ENCODE results near the gene HOXB3.
A peak's percentile ranks its signal among the peaks of the same experiment; 100 is the strongest.

The HOXB3 gene

DNA sequence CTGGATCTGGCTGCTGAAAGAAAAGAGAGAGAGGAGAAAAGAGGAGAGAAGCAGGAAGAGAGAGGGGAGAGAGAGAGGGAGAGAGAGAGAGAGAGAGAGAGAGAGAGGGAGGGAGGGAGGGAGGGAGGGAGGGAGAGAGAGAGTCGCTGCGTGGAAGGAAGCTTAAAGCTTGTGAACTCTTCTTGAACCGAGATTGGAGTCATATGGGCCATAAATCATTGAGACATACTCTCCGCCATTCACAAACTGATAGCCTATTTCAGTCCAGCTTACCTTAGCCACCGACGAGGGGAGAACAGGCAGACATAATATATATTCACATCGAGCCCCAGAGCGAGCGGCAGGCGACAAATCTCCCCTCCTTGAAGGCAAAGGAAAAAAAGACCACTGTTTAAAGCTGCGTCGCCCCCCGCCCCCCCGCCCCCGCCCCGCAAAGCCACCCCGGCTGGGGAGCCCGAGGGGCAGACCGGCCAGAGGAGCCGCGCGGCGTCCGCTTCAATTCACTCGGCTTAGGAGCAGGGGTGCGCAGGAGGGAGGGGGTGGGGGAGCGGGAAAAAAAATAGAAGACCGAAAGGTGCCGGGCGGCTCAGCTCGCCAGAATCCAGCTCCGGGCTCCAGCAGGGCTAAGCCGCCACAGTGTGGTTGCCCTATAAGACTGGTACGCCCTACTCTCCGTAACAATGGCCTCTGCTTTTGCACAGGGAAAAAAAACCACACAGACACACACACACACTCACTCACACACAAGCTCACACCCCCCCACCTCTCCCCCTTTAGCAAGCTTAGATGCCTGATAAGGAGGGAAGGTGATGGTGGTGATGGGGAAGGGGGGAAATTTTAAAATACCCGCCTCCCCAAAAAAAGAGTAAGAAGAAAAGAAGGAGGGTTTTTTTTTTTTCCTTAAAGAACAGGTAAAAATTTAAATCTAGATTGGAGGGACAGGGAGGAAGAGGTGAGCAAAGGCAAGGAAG is 34.5 kb downstream of the HOXB3 start:
- peaks cover 87% of the 10 kb centered on the region for H3K27me3 Mint-ChIP-seq
- peaks cover 13% of the 10 kb centered on the region for H3K36me3 Mint-ChIP-seq
- H3K9me3 Mint-ChIP-seq, result no peaks in the 10 kb centered on the region
- no peak for DNase-seq
- peaks cover 13% of the 10 kb centered on the region for H3K4me1 Mint-ChIP-seq
- peak overlapping the region; percentile 33 for H3K27ac Mint-ChIP-seq
- peak overlapping the region; percentile 75 for H3K4me3 Mint-ChIP-seq
- CTCF ChIA-PET, result interaction anchor here (0.6 to 1.8 kb wide), 2 partner anchors 63 to 248 kb away, joined by 4 read pairs; no protein-coding TSS in a partner anchor

DNA sequence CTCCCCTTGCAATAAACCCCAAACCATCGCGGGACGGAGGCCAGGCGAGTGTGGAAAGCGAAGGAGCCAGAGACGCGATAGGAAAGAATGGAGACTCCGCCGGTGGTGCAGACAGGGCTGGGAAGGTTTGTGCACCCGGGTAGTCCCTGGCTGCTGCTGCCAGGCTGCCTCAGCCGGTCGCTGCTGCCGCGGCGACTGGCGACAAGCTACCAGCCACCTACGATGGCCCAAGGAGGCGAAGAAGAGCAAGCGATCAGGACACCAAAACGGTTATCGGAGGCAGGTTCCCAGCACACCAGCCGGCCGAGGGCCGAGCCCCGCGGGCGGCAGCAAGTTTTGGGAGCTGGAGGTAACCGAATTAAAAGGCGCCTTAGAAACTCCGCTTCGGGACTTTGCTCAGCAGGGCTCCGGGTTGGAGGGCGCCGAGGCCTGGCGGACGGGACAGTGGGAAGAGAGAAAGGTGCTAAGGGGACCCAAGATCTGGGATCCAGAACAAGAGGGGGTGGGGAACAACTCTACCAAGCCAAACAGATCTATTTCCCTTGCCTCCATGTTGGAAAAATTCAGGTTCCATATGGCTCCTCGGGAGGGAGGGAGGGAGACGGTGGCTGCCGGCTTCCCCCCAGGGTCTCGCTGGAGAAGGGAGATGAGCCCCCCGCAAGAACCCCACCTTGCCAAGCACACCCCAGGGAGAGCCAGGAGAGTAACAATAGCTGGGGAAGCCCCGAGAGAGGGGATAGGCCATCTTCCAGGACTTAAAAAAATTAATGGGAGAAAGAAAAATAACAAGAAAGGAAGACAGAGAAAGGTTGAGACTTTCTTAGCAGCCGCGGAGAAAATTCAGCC is 35.4 kb downstream of the HOXB3 start:
- CTCF ChIA-PET, result interaction anchor here (1.8 kb wide), 1 partner anchor 247 kb away, joined by 4 read pairs; no protein-coding TSS in a partner anchor
- Mint-ChIP-seq H3K36me3 (peaks cover 15% of the 10 kb centered on the region), H3K27ac (no peak overlapping the region), H3K4me3 (peak overlapping the region; percentile 75), H3K4me1 (peaks cover 14% of the 10 kb centered on the region), H3K27me3 (peaks cover 84% of the 10 kb centered on the region), H3K9me3 (no peaks in the 10 kb centered on the region)
- no peak for DNase-seq

DNA sequence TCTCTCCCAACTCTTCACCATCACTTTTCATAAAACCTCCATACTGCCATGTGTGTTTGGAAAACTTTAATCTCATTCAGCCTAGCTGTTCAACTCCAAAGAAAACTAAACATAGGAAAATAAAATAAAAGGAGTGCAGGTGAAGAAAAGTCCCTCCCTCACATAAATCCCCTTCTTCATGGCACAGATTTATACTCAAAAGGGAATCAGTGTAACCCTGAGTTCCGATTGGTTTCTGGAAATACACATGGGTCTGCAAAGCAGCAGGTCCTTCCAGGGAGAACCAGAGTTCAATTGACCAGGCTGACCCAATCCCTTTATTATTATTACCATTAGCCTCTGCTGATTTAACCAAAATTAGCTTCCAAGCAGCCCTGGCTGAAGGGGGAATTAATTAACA is 36.2 kb downstream of the HOXB3 start:
- H3K9me3 Mint-ChIP-seq, result no peaks in the 10 kb centered on the region
- H3K4me3 Mint-ChIP-seq, result no peak overlapping the region
- DNase-seq, result no peak
- CTCF ChIA-PET, result no interaction called here
- H3K27ac Mint-ChIP-seq, result no peak overlapping the region
- H3K27me3 Mint-ChIP-seq, result peaks cover 76% of the 10 kb centered on the region
- H3K4me1 Mint-ChIP-seq, result peaks cover 17% of the 10 kb centered on the region
- H3K36me3 Mint-ChIP-seq, result peaks cover 15% of the 10 kb centered on the region

DNA sequence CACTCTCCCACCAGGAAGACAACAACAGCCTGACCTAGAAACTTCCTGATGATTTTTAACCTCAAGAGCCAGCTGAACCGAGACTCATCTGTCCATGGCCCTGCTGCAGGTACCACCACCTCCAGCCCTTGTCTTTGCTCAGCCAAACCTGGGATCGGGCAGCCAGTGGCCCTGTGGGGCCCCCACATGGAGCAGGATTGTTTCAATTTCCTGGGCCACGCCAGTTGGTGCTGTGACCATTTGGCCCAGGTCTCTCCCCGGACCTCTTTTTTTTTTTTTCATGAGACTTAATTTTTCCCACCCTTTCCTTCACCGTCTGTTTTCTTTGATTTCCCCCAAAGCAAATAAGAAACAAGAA is 36.9 kb downstream of the HOXB3 start:
- DNase-seq, result no peak
- Mint-ChIP-seq H3K27me3 (peaks cover 69% of the 10 kb centered on the region), H3K27ac (no peak overlapping the region), H3K4me1 (peaks cover 24% of the 10 kb centered on the region), H3K36me3 (peaks cover 15% of the 10 kb centered on the region), H3K9me3 (no peaks in the 10 kb centered on the region), H3K4me3 (no peak overlapping the region)
- CTCF ChIA-PET, result no interaction called here

DNA sequence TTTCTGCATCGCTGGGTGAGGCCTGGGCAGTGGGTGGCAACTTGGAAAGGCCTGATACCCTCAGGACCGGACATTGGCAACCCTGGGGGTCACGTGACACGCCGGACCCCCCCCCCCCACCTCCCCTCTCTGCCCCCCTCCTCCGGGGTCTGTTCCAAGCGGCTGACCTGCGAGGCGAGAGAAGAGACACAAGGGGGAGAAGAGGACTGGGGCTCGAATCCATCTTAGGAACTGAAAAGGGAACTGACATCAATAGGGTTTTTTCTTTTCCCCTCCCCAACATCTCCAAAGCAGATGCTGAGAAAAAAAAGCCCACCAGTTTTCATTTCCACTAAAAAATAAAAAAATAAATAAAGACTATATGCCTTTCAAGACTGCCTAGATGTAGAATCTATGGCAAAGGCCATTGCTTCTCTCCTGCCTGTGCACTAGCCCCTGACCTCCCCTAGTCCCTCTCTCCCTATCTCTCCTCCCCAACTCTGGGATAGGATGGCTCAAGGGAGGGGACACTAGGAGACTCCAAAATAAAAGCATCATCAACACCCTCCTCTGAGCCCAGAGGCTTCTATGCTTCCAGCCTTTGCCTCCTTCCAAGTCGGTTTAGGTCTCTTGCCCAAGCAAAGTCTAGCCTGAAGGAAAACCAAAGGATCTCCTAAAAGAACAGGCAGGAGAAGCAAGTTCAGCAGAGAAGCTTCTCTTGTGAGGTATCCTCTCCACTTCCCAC is 37.4 kb downstream of the HOXB3 start:
- DNase-seq, result no peak
- CTCF ChIA-PET, result no interaction called here
- H3K9me3 Mint-ChIP-seq, result no peaks in the 10 kb centered on the region
- peaks cover 15% of the 10 kb centered on the region for H3K36me3 Mint-ChIP-seq
- peaks cover 29% of the 10 kb centered on the region for H3K4me1 Mint-ChIP-seq
- H3K4me3 Mint-ChIP-seq, result no peak overlapping the region
- peaks cover 68% of the 10 kb centered on the region for H3K27me3 Mint-ChIP-seq
- H3K27ac Mint-ChIP-seq, result no peak overlapping the region

DNA sequence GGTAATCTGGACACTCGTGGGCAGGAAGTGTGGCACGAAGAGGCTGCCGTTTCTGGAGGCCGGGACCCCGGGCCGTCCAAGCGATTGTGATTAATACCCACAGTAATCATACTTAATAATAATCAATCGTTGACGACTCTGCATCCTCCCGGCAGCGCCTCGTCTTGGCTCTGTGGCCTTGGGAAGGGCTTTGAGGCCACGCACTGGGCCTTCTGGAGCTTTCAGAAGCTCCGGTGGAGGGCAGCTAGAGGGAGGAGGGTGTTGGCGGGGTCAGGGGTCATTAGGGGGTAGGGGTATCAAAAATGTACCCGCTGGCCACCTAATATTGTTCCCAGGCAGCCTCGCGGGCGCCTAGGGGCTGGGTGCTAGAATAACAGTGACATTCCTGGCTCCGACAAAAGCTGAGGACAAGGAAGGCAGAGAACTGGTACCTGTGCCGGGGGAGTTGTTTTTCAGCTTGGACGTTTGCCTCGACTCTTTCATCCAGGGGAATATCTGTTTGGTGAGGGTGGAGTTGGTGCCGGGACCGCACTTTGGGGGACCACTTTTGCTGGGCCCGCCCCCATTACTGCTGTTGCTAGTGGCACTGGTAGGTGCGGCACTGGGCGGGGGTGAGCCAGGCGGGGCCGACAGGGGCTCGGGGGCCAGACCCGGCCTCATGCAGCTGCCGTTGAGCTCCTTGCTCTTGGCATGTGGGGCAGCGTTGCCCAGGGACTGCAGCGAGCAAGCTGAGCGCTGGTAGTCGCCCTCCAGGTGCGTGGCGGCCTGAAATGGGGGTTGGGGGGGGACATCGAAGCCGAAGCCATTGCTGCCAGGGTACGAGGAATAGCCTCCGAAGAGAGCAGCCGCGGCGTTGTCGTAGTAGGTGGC is 38.2 kb downstream of the HOXB3 start:
- CTCF ChIA-PET, result no interaction called here
- H3K4me3 Mint-ChIP-seq, result no peak overlapping the region
- no peak for DNase-seq

DNA sequence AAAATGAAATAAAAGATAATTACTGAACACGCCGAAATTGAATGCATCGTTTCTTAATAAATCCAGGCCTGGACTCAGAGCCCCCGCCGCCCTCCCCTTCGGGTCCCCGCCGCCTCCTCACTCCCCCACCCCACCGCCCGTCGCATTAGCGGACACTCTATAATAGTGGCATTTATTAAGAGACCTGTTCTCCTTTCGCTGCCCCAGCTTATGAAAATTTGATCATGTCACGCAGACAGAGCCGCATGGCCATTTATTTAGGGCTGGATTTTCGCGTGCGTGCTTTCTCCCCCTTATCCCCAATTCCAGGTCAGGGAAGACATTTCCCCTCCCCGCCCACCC is 38.9 kb downstream of the HOXB3 start:
- H3K4me3 Mint-ChIP-seq, result no peak overlapping the region
- CTCF ChIA-PET, result no interaction called here
- H3K36me3 Mint-ChIP-seq, result peaks cover 10% of the 10 kb centered on the region
- H3K4me1 Mint-ChIP-seq, result peaks cover 44% of the 10 kb centered on the region
- no peak overlapping the region for H3K27ac Mint-ChIP-seq
- no peaks in the 10 kb centered on the region for H3K9me3 Mint-ChIP-seq
- H3K27me3 Mint-ChIP-seq, result peaks cover 65% of the 10 kb centered on the region
- no peak for DNase-seq

More for the DNA sequence above, 38.2 kb downstream of the HOXB3 start:
- H3K4me1 Mint-ChIP-seq, result peaks cover 37% of the 10 kb centered on the region
- no peaks in the 10 kb centered on the region for H3K9me3 Mint-ChIP-seq
- peaks cover 65% of the 10 kb centered on the region for H3K27me3 Mint-ChIP-seq
- no peak overlapping the region for H3K27ac Mint-ChIP-seq
- H3K36me3 Mint-ChIP-seq, result peaks cover 15% of the 10 kb centered on the region

DNA sequence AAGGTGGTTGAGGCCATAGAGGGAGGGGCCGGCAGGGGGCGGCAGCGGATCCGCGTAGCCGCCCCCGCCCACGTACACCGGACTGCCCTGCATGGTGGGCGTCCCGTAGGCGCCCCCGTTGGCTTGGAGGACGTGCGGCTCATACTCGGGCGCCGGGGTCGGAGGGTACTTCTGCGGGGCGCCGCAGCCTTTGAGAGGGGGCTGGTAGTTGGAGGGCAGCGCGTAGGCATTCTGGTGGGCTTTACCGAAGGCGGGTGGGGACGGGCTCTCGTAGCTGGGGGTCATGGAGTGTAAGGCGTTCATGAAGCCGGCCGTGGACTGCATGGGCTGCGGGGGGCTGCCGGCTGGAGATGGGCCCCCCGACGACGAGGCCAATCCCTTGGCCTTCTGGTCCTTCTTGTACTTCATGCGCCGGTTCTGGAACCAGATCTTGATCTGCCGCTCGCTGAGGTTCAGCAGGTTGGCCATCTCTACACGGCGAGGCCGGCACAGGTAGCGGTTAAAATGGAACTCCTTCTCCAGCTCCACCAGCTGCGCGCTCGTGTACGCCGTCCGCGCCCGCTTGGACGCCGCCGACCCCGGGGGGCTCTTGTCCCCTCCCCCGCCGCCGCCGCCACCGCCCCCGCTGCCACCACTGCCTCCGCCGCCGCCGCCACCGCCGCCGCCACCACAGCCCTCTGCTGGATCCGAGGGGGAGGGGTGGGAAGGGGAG is 39.4 kb downstream of the HOXB3 start:
- H3K27me3 Mint-ChIP-seq, result peaks cover 65% of the 10 kb centered on the region

DNA sequence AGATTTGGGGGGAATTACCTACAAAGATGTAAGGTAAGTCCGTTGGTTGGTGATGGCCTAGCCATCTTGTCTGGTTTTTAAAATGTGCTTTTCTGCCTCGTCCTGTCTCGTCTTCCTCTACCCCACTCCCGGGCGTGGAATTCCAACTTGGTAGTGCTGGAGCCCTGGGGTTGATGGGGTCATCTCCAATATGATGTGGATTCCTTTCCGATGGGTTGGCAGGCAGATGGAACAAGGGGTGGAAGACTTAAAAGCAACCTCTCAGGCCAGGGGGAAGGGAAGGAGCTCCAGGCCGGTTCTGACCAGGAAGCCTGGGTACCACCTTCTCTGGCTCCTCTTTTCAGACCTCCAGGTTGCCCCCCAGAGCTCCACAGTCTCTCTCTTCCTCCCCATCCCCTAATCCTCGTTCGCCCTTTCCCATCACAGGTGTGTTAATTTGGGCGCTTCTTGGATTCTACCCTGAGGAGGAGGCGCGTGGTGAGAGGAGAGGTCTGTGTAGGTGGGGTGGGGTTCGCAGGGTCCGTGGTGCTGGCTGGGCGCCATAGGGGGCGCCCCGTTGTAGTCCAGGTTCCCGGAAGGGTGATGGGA is 40.0 kb downstream of the HOXB3 start:
- no peak overlapping the region for H3K4me3 Mint-ChIP-seq
- H3K27ac Mint-ChIP-seq, result no peak overlapping the region
- peaks cover 47% of the 10 kb centered on the region for H3K4me1 Mint-ChIP-seq
- H3K36me3 Mint-ChIP-seq, result peaks cover 7% of the 10 kb centered on the region
- H3K27me3 Mint-ChIP-seq, result peaks cover 65% of the 10 kb centered on the region
- H3K9me3 Mint-ChIP-seq, result no peaks in the 10 kb centered on the region
- DNase-seq, result no peak
- CTCF ChIA-PET, result interaction anchor here (0.7 kb wide), 1 partner anchor 44 kb away, joined by 3 read pairs; no protein-coding TSS in a partner anchor

More for the DNA sequence above, 39.4 kb downstream of the HOXB3 start:
- DNase-seq, result no peak
- CTCF ChIA-PET, result interaction anchor here (0.7 kb wide), 1 partner anchor 45 kb away, joined by 3 read pairs; no protein-coding TSS in a partner anchor
- peaks cover 10% of the 10 kb centered on the region for H3K36me3 Mint-ChIP-seq
- H3K4me3 Mint-ChIP-seq, result no peak overlapping the region
- H3K9me3 Mint-ChIP-seq, result no peaks in the 10 kb centered on the region
- peaks cover 45% of the 10 kb centered on the region for H3K4me1 Mint-ChIP-seq
- no peak overlapping the region for H3K27ac Mint-ChIP-seq

DNA sequence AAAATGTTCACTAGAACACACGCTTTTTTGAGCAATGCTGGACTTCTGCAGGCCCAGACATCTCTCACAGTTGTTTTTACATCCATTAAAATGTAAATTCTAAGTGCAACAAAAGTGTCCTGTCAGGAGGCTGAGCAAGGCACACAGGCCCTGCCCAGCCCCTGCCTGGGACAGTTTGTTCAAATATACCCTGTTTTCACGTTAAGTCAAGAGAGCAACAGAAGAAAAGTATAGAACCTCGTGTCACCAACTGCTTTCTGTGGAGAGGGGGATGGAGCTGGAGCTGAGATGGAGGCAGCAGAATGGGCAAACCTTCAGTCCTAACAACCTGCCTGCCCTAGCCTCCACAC is 40.8 kb downstream of the HOXB3 start:
- Mint-ChIP-seq H3K4me1 (peaks cover 48% of the 10 kb centered on the region), H3K36me3 (peaks cover 6% of the 10 kb centered on the region), H3K27me3 (peaks cover 65% of the 10 kb centered on the region), H3K4me3 (no peak overlapping the region), H3K9me3 (no peaks in the 10 kb centered on the region), H3K27ac (no peak overlapping the region)
- CTCF ChIA-PET, result interaction anchor here (0.9 kb wide), 1 partner anchor 58 kb away, joined by 4 read pairs; no protein-coding TSS in a partner anchor
- DNase-seq, result no peak

DNA sequence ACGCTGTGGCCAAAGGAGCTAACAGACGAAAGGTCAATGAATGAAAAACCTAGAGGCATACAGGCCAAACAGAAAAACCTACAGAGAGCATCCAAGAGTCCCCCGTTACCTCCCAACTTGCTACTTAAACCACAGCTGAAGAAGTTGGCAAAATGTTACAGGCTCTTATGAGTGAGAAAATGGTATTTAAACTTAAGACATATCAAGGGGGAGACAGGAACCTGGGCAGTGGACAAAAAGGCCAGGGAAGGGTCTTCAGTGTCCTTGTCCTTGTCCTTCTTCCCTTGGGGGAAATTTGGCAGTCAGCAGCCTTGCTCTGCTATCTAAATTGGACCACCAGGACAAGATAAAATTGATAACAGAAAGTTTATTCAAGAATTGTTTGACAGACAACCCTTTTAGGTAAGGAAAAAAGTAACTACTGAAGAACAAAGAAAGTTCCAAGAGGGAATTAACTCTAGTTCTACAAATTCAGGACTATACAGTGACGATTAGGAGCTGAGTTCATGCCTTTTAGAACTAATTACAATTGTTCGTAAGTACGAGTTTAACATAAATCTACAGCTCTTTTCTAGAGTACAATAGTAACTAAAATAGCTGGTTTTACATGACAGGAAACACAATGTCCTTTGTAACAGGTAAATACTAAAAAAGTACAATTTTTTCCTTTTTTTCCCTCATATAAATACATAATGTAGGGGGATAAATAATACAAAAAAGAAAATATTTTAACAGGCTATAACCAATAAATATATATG is 41.3 kb downstream of the HOXB3 start:
- peaks cover 7% of the 10 kb centered on the region for H3K36me3 Mint-ChIP-seq
- peak overlapping the region; percentile 90 for H3K27ac Mint-ChIP-seq
- CTCF ChIA-PET, result interaction anchor here (0.9 to 1.1 kb wide), 2 partner anchors 56 to 57 kb away, joined by 4 to 5 read pairs; no protein-coding TSS in a partner anchor
- H3K4me1 Mint-ChIP-seq, result peaks cover 50% of the 10 kb centered on the region
- peaks cover 65% of the 10 kb centered on the region for H3K27me3 Mint-ChIP-seq
- H3K9me3 Mint-ChIP-seq, result no peaks in the 10 kb centered on the region
- peak overlapping the region; percentile 100 for H3K4me3 Mint-ChIP-seq
- no peak for DNase-seq
